Testis (tissue), 2 donors: ENCODE measurements around the gene BCL2L14.

ENCODE experiments used
- CTCF ChIP-seq, 3 experiments: fragments of 450-650 bp in 2 of 3; fragments of 200-600 bp in 1 of 3; sonication (generic) in 1 of 3; IDR thresholded peaks; one replicate each; pipeline ENCODE4 v1.5.1; 2016 to 2019; ENCODE audit warnings: antibody characterized with exemption in 3 of 3, mild to moderate bottlenecking in 2 of 3, moderate library complexity in 1 of 3
- POLR2A ChIP-seq: fragments of 450-650 bp; IDR thresholded peaks from one replicate; pipeline ENCODE4 v1.6.1; 2017; ENCODE audit warnings: antibody characterized with exemption, mild to moderate bottlenecking, moderate library complexity

DNA sequence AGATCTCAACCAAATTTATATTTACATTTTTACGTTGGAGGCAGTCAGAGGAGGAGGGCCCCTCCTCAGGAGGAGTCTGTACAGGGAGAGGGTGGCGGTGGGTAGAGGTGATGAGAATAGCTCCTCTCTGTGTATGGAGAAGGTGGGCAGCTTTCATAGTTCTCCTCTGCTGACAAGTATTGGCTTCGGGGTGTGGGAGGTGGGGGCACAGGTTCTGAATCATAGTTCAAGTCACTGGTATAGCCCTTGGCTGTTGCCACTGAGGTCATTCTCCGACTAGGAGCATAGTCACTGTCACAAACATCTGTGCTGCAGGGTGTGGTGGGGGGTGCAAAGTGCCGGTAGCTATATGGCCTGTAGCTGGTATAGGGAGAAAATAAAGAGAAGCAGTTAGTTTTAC lies 50.3 kb downstream of the BCL2L14 start:
- no peak for TF ChIP-seq CTCF (IDR thresholded peaks at IDR 0.05)
- TF ChIP-seq POLR2A = no peak
